Breast epithelium (tissue), 3 donors: ENCODE data around the gene ZNF841.
A peak's percentile ranks its signal among the peaks of the same experiment; 100 is the strongest.

ENCODE experiments used
- POLR2A ChIP-seq: fragments of 450-650 bp; IDR thresholded peaks from one replicate; pipeline ENCODE4 v1.6.1; 2016; ENCODE audit warnings: antibody characterized with exemption, mild to moderate bottlenecking, moderate library complexity
- POLR2AphosphoS5 ChIP-seq, 3 donors: sonication (generic); formaldehyde crosslinking; IDR thresholded peaks; one replicate each; pipeline ENCODE4 v1.6.1; 2017; ENCODE audit warnings: antibody characterized with exemption in 3 of 3
- TF ChIP-seq, protein P1 (sequence below), 3 donors: fragments of 450-650 bp; IDR thresholded peaks; one replicate each; pipeline ENCODE4 v1.5.1; 2016 to 2017; ENCODE audit warnings: antibody characterized with exemption in 3 of 3, mild to moderate bottlenecking in 3 of 3, moderate library complexity in 3 of 3

DNA sequence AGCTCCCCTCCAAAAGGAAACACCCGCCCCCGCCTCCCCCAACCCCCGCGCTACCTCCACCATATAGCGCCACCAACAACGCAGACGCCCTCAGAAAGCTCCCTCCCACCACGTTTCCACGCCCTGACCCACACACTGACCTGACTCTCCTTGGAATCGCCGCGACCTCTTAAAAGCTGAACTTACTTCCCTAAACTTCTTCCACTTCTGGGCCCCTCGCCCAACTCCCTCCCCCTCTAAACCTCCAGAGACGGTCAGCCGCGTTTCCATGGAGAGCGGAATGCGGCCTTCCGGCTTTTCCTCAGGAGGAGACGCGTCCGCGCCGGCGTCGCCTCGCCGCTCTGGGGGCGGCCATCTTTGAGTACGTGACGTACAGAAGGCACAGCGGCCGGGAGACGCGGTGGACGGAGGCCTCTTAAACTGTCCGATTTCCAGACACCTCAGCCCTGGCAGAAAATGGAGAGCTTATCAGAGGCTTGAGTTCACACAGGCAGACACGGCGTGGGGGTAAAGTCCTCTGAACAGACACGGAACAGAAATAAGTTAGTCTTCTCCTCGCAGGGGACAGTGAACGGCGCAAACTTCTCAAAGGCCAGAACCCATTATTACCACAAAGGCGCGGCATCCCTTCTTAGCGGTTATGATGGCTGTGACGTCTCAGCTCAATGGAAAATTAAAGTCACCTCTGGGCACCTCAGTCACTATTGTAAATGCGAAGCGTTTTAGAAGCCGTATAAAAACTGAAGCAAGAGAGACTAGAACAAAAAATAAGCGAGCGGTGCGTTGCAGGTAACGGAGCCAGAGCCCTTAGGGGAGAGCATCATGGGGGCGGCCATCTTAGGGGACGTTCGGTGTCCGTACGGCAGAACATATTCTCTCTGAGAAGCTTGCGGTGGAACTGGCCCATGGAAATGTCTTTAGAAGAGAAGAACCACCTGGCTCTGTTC, 46.7 kb downstream of the ZNF841 start, which contains the start of gene ZNF432:
- TF ChIP-seq, protein P1, sequence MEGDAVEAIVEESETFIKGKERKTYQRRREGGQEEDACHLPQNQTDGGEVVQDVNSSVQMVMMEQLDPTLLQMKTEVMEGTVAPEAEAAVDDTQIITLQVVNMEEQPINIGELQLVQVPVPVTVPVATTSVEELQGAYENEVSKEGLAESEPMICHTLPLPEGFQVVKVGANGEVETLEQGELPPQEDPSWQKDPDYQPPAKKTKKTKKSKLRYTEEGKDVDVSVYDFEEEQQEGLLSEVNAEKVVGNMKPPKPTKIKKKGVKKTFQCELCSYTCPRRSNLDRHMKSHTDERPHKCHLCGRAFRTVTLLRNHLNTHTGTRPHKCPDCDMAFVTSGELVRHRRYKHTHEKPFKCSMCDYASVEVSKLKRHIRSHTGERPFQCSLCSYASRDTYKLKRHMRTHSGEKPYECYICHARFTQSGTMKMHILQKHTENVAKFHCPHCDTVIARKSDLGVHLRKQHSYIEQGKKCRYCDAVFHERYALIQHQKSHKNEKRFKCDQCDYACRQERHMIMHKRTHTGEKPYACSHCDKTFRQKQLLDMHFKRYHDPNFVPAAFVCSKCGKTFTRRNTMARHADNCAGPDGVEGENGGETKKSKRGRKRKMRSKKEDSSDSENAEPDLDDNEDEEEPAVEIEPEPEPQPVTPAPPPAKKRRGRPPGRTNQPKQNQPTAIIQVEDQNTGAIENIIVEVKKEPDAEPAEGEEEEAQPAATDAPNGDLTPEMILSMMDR (IDR thresholded peaks at IDR 0.05): no peak
- peak; percentile 83 to 92 (median 86) for TF ChIP-seq POLR2AphosphoS5 (IDR thresholded peaks at IDR 0.05)
- peak; percentile 27 for TF ChIP-seq POLR2A
